BLaER1 (cell line): Measurements from ENCODE around the gene LRRC59.
A peak's percentile ranks its signal among the peaks of the same experiment; 100 is the strongest.
"Not testable (repeated sequence)": the region's sequence is repeated elsewhere in the genome, so short reads cannot be mapped to it uniquely, and the experiment has no call there.

ENCODE experiments used
- H3K27ac ChIP-seq: shearing (Covaris generic); formaldehyde crosslinking; 2 replicates; pipeline ENCODE4 v1.8.1; 2022
- H3K27me3 ChIP-seq: shearing (Covaris generic); formaldehyde crosslinking; 2 replicates; pipeline ENCODE4 v1.8.1; 2022
- H3K36me3 ChIP-seq: shearing (Covaris generic); formaldehyde crosslinking; 2 replicates; pipeline ENCODE4 v1.8.1; 2022
- H3K4me1 ChIP-seq: shearing (Covaris generic); formaldehyde crosslinking; 2 replicates; pipeline ENCODE4 v1.8.1; 2022
- H3K4me2 ChIP-seq: shearing (Covaris generic); formaldehyde crosslinking; 2 replicates; pipeline ENCODE4 v1.8.1; 2022
- H3K4me3 ChIP-seq: shearing (Covaris generic); formaldehyde crosslinking; 2 replicates; pipeline ENCODE4 v1.8.1; 2022
- H3K9ac ChIP-seq: shearing (Covaris generic); formaldehyde crosslinking; 2 replicates; pipeline ENCODE4 v1.8.1; 2022
- H3K9me3 ChIP-seq: shearing (Covaris generic); formaldehyde crosslinking; 2 replicates; pipeline ENCODE4 v1.8.1; 2022
- H4K20me1 ChIP-seq: shearing (Covaris generic); formaldehyde crosslinking; 2 replicates; pipeline ENCODE4 v1.8.1; 2022
- Cebpa-rat ChIP-seq: shearing (Covaris generic); IDR thresholded peaks from 2 replicates; pipeline ENCODE4 v1.8.1; 2022

Gene LRRC59

DNA sequence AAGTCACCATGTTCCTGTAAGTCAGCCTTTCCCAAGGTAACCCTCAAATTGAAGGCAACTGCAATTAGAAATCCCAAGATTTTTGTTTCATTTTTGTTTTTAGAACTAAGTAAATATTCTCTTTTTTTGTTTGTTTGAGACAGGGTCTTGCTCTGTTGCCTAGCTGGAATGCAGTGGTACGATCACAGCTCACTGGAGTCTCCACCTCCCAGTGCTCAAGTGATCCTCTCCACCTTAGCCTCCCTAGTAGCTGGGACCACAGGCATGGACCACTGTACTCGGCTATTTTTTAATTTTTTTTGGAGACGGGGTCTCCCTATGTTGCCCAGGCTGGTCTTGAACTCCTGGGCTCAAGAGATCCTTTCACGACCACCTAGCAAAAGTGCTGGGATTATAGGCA lies 10.6 kb upstream of the LRRC59 start:
- Histone ChIP-seq H3K9me3 (no peaks in the 10 kb centered on the region), H3K4me2 (no peak overlapping the region), H3K4me3 (no peak overlapping the region), H3K27me3 (no peaks in the 10 kb centered on the region), H3K36me3 (no peaks in the 10 kb centered on the region), H3K4me1 (no peaks in the 10 kb centered on the region), H4K20me1 (no peaks in the 10 kb centered on the region), H3K9ac (no peak overlapping the region), H3K27ac (no peak overlapping the region)
- TF ChIP-seq Cebpa-rat, result no peak

DNA sequence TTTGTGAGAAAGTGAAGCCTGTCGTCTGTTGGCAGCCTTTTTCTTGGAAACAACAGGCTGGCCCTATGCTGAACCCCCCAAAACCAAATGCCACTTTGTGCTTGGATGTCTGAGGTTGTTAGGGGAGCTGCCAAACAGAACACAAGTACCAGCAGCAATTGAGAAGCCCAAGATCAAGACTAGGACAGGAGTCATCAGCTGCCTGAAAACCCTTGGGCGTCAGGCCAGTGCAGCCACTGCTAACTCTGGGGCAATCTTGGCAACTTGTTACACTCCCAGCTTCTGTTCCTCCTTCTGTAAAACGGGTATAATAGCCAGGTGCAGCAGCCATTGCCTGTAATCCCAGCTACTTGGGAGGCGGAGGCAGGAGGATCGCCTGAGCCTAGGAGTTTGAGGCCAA lies 9.3 kb upstream of the LRRC59 start:
- no peaks in the 10 kb centered on the region for H3K27me3 ChIP-seq
- no peak for TF ChIP-seq Cebpa-rat

DNA sequence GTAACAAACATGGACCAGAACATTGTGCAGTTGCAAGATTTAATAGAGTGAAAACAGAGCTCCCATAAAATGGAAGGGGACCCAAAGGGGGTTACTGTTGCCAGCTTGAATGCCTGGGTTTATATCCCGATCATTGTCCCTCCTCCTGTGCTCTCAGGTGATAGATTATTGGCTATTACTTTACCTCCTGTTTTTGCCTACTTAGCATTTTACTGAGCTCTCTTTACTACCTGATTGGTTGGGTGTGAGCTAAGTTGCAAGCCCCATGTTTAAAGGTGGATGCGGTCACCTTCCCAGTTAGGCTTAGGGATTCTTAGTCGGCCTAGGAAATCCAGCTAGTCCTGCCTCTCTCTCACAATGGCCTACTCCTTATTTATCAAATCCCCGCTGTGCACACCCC lies 8.0 kb upstream of the LRRC59 start:
- not testable (repeated sequence) for H3K27ac ChIP-seq, H4K20me1 ChIP-seq, H3K9ac ChIP-seq, H3K36me3 ChIP-seq, H3K4me2 ChIP-seq, H3K27me3 ChIP-seq, H3K4me3 ChIP-seq, H3K4me1 ChIP-seq, H3K9me3 ChIP-seq

More for the DNA sequence above, 9.3 kb upstream of the LRRC59 start:
- H3K27ac ChIP-seq, result no peak overlapping the region
- no peaks in the 10 kb centered on the region for H3K9me3 ChIP-seq
- H3K9ac ChIP-seq, result no peak overlapping the region
- H3K36me3 ChIP-seq, result no peaks in the 10 kb centered on the region
- no peak overlapping the region for H3K4me3 ChIP-seq
- H3K4me2 ChIP-seq, result no peak overlapping the region
- H3K4me1 ChIP-seq, result no peaks in the 10 kb centered on the region
- H4K20me1 ChIP-seq, result no peaks in the 10 kb centered on the region

DNA sequence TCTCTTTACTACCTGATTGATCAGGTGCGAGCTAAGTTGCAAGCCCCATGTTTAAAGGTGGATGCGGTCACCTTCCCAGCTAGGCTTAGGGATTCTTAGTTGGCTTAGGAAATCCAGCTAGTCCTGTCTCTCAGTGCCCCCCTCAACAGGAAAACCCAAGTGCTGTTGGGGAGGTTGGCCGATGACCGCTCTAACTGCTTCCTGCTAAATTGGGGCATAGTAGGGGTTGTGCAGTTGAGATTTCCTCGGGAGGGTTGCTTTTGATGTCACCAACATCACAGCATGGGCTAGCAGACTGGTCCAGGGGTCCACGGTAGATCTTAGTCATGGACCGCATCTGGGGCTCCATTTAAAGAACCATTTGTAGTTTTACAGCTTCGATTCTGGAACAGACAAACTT lies 2.3 kb upstream of the LRRC59 start:
- H3K27me3 ChIP-seq, H3K27ac ChIP-seq, H3K4me2 ChIP-seq, H3K9ac ChIP-seq, H3K4me3 ChIP-seq: not testable (repeated sequence)
- Histone ChIP-seq H3K4me1 (peaks cover 24% of the 10 kb centered on the region), H3K36me3 (peaks cover 13% of the 10 kb centered on the region), H4K20me1 (peaks cover 26% of the 10 kb centered on the region), H3K9me3 (peaks cover 19% of the 10 kb centered on the region)

DNA sequence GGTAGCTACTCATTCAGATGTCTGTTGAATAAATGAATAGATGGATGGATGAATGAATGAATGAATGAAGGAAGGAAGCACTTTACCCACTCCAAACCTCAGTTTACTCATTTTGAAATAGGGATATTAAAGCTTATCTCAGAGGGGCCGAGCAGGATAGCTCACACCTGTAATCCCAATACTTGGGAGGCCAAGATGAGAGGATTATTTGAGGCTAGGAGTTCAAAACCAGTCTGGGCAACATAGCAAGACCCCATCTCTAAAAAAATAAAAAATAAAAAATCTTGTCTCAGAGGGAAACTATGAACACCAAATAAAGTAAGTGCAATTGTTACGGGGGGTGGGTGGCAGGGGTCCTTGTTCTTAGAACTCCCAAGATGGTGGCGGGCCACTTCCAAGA lies 1.3 kb upstream of the LRRC59 start:
- H3K9ac ChIP-seq, result not testable (repeated sequence)

DNA sequence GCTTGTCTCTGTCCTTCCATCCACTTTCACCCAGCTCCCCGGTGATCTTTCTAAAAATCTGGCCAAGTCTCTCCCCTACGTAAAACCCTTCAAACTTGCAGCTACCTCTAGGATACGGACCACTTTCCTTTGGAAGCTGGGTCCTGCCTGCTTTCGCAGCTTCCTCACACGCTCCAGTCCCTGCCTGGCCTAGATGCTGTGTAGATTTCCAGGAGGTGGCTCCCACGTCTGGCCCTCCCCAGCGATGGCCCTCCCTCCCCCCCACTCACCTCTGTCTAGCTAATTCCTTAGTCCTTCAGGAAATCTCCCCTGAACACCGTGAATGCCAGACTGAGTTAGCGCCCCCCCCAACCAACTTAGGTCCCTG lies 579 bp upstream of the LRRC59 start:
- Histone ChIP-seq H4K20me1 (peaks cover 43% of the 10 kb centered on the region), H3K9ac (peak overlapping the region; percentile 95), H3K27me3 (no peaks in the 10 kb centered on the region), H3K4me1 (peaks cover 24% of the 10 kb centered on the region), H3K4me2 (peak overlapping the region; percentile 96), H3K4me3 (peak overlapping the region; percentile 81; the same call in 1 of the 2 replicates), H3K9me3 (peaks cover 19% of the 10 kb centered on the region), H3K27ac (no peak overlapping the region; the same call in 1 of the 2 replicates), H3K36me3 (peaks cover 30% of the 10 kb centered on the region)
- no peak for TF ChIP-seq Cebpa-rat

More for the DNA sequence above, 1.3 kb upstream of the LRRC59 start:
- H3K4me2 ChIP-seq, H3K27me3 ChIP-seq, H3K27ac ChIP-seq, H3K4me3 ChIP-seq: not testable (repeated sequence)
- Histone ChIP-seq H4K20me1 (peaks cover 35% of the 10 kb centered on the region), H3K9me3 (peaks cover 19% of the 10 kb centered on the region), H3K4me1 (peaks cover 24% of the 10 kb centered on the region), H3K36me3 (peaks cover 23% of the 10 kb centered on the region)

DNA sequence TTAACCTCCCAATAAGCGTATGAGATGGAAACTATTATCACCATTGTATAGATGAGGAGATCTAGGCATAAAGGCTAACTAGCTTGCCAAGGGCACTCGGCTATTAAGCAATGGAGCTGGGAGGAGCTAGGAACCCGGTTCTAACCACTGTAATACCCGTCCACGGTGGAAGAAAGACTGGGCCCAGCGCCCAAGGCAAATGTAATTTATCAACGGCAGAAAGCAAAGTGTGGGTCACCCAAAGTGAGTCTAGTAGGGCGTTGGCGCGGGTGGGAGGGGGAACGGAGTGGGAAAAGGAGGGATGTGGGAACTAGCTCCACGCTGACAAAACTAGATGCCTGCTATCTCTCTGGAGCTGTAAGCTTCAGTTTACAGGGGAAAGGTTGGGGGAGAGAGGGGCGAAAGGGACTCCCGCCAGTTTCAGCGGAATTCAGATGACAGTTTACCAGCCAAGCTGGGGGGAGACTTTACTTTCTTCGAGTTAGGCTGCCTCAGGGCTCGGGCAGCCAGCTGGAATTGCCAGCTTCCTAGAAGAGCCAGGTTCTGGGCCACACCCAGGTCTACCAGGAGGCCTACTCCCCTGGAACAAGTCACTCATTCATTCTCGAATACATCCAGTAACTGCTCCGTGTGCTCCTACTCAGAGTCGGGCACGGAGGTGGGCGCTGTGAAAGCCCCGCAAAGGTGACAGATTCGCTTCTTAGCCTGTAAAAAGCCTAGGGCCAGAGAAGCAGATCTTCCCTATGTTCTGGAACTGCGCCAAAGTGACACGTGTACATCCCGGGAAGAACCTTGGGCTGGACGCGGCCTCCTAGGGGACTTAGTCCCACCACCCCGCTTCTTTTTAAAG lies 837 bp downstream of the LRRC59 start:
- no peak for TF ChIP-seq Cebpa-rat
- H3K36me3 ChIP-seq, result peaks cover 44% of the 10 kb centered on the region

DNA sequence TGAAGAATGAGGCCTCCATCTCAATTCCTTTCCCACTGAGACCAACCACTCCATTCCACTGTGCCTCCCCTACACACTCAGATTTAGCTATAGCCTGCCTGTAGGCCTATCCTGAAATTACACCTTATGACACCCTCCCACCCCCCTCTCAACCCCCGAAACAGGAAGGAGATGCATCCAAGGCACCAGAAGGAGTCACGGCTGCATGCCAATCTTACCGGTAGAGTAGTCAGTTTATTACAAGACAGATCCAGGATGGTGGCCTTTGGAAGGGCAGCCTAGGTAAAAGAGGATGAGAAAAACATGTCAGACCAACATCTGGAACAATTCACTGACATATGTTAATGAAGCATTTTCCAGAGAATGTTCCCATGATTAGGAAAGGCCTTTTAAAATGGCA lies 2.6 kb downstream of the LRRC59 start:
- H3K4me3 ChIP-seq, result no peak overlapping the region
- no peak overlapping the region for H3K27ac ChIP-seq
- H4K20me1 ChIP-seq, result peaks cover 65% of the 10 kb centered on the region
- no peaks in the 10 kb centered on the region for H3K27me3 ChIP-seq
- H3K4me2 ChIP-seq, result peak overlapping the region; percentile 96; the same call in 1 of the 2 replicates
- peaks cover 24% of the 10 kb centered on the region for H3K4me1 ChIP-seq
- TF ChIP-seq Cebpa-rat, result no peak
- no peak overlapping the region for H3K9ac ChIP-seq
- H3K9me3 ChIP-seq, result peaks cover 12% of the 10 kb centered on the region
- H3K36me3 ChIP-seq, result peaks cover 62% of the 10 kb centered on the region

More for the DNA sequence above, 837 bp downstream of the LRRC59 start:
- Histone ChIP-seq H4K20me1 (peaks cover 51% of the 10 kb centered on the region), H3K9me3 (peaks cover 19% of the 10 kb centered on the region), H3K4me2 (peak overlapping the region; percentile 96), H3K27me3 (no peaks in the 10 kb centered on the region), H3K27ac (peak overlapping the region; percentile 95), H3K9ac (peak overlapping the region; percentile 95), H3K4me1 (peaks cover 24% of the 10 kb centered on the region), H3K4me3 (peak overlapping the region; percentile 81)

DNA sequence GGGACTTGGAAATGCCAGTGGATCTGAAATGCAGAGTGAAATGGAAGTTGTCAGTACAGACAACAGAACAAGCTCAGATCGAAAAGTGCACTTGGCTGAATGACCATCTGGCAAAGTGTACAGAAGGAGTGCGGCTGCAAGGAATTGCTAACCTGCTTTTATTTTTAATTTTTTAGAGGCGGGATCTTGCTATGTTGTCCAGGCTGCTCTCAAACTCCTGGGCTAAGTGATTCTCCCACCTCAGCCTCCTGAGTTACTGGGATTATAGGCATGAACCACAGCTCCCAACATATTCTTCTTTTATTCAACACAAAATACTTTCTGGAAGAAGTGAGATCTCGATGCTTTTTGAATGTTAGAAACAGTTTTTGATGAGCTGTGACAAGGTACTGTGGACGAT lies 3.6 kb downstream of the LRRC59 start:
- Histone ChIP-seq H3K4me2 (no peak overlapping the region), H3K27ac (no peak overlapping the region), H3K4me1 (peaks cover 24% of the 10 kb centered on the region), H3K9ac (no peak overlapping the region), H3K27me3 (no peaks in the 10 kb centered on the region), H3K36me3 (peaks cover 72% of the 10 kb centered on the region), H3K4me3 (no peak overlapping the region), H4K20me1 (peaks cover 73% of the 10 kb centered on the region), H3K9me3 (peaks cover 2% of the 10 kb centered on the region; the same call in 1 of the 2 replicates)
- TF ChIP-seq Cebpa-rat, result no peak

DNA sequence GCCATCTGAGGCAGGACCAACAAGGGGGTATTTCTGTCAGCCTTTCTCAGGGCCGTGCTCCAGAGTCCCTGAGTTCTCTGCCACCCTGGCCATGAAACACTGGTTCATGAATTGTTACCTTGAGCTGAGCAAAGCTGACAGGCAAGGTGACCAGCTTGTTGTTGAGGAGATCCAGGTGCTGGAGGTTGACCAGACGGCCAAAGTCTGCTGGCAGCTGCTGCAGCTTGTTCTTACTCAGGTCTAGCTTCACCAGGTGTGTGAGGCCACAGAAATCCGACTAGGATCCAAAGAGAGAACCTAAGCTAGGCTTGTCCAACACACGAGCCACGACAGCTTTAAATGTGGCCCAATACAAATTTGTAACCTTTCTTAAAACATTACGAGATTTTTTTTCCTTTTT lies 4.7 kb downstream of the LRRC59 start:
- no peak overlapping the region for H3K9ac ChIP-seq
- H3K4me3 ChIP-seq, result no peak overlapping the region
- H3K36me3 ChIP-seq, result peaks cover 83% of the 10 kb centered on the region
- no peaks in the 10 kb centered on the region for H3K27me3 ChIP-seq
- H3K4me1 ChIP-seq, result peaks cover 21% of the 10 kb centered on the region
- peaks cover 81% of the 10 kb centered on the region for H4K20me1 ChIP-seq
- H3K27ac ChIP-seq, result no peak overlapping the region
- H3K4me2 ChIP-seq, result no peak overlapping the region
- TF ChIP-seq Cebpa-rat, result no peak
- no peaks in the 10 kb centered on the region for H3K9me3 ChIP-seq

DNA sequence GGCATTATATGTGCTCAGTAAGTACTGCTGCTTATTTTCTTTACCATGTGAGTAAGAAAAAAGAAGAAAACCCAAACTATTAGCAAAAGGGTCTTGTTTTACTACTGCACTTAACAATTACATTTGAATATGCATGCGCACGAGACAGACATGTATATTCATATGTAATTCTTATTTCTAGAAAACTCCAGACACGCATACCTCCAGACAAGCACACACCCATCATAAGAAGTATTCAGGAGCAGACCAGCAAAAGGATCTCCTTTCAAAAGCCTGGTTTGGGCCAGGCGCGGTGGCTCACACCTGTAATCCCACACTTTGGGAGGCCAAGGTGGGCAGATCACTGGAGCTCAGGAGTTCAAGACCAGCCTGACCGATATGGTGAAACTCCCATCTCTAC lies 7.8 kb downstream of the LRRC59 start:
- Histone ChIP-seq H3K4me2 (no peak overlapping the region), H3K9ac (no peak overlapping the region), H4K20me1 (peaks cover 67% of the 10 kb centered on the region), H3K27me3 (no peaks in the 10 kb centered on the region), H3K4me1 (no peaks in the 10 kb centered on the region), H3K27ac (no peak overlapping the region), H3K36me3 (peaks cover 100% of the 10 kb centered on the region), H3K9me3 (no peaks in the 10 kb centered on the region), H3K4me3 (no peak overlapping the region)
- no peak for TF ChIP-seq Cebpa-rat
